ENCODE measurements around the gene COX18.

The COX18 gene

GRCh38 chr4:73013310-73013709, 56.2 kb downstream of the COX18 start:
- no peak for DNase-seq (ENCODE audit: low read depth)
- TF ChIP-seq CTCF (IDR thresholded peaks at IDR 0.05; ENCODE audit: control insufficient read depth, insufficient read depth, low read depth, low read length, missing control alignments): no peak
- no peak overlapping the region for H3K4me3 ChIP-seq (ENCODE audit: control insufficient read depth, low read depth, low read length)

GRCh38 chr4:73012673-73013072, 56.8 kb downstream of the COX18 start:
- H3K4me3 ChIP-seq (ENCODE audit: control insufficient read depth, low read depth, low read length): no peak overlapping the region
- no peak for TF ChIP-seq CTCF (IDR thresholded peaks at IDR 0.05; ENCODE audit: control insufficient read depth, insufficient read depth, low read depth, low read length, missing control alignments)
- no peak for DNase-seq (ENCODE audit: low read depth)

GRCh38 chr4:73011629-73011985, 57.9 kb downstream of the COX18 start:
- no peak for DNase-seq (ENCODE audit: low read depth)
- no peak for TF ChIP-seq CTCF (IDR thresholded peaks at IDR 0.05; ENCODE audit: control insufficient read depth, insufficient read depth, low read depth, low read length, missing control alignments)
- no peak overlapping the region for H3K4me3 ChIP-seq (ENCODE audit: control insufficient read depth, low read depth, low read length)

GRCh38 chr4:73010789-73011628, 58.5 kb downstream of the COX18 start:
- H3K4me3 ChIP-seq (ENCODE audit: control insufficient read depth, low read depth, low read length): no peak overlapping the region
- DNase-seq (ENCODE audit: low read depth): no peak
- no peak for TF ChIP-seq CTCF (IDR thresholded peaks at IDR 0.05; ENCODE audit: control insufficient read depth, insufficient read depth, low read depth, low read length, missing control alignments)

- H3K4me3 ChIP-seq (ENCODE audit: control insufficient read depth, low read depth, low read length): no peak overlapping the region
- no peak for DNase-seq (ENCODE audit: low read depth)
- no peak for TF ChIP-seq CTCF (IDR thresholded peaks at IDR 0.05; ENCODE audit: control insufficient read depth, insufficient read depth, low read depth, low read length, missing control alignments)
These were observed 61.9 kb downstream of the COX18 start for GRCh38 chr4:73007526-73008100.

- H3K4me3 ChIP-seq (ENCODE audit: control insufficient read depth, low read depth, low read length): no peak overlapping the region
- TF ChIP-seq CTCF (IDR thresholded peaks at IDR 0.05; ENCODE audit: control insufficient read depth, insufficient read depth, low read depth, low read length, missing control alignments): no peak
- DNase-seq (ENCODE audit: low read depth): no peak
These were observed 63.1 kb downstream of the COX18 start for GRCh38 chr4:73006286-73006990.

All from AG09309 (cell line).